ENCODE measurements around the gene SLC29A3.

DNA sequence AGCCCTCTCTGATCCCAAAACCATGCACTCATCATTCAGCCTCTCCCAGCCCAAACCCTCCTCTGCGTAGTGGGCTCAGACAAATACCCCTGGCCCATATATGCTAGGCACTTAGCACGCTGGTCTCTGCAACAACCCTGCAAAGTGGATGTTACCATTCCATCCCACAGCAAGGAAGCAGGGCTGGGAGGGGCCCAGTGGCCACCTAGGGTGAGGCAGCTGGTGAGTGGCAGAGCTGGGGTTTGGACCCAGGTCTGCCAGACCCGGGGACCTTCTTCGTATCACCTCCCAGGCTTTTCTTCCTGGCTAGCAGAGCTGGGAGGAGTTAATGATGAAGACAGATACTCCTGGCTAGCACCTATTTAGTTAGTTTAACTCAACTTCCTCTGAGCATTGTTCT is 33.1 kb upstream of the SLC29A3 start:
- TF ChIP-seq CTCF (IDR thresholded peaks at IDR 0.05) (no peak), EZH2 (IDR thresholded peaks at IDR 0.05) (no peak)

Data from neural progenitor cell (in vitro differentiated cells).